ENCODE data around the gene GRN. TPM values are rescaled to one million over a fixed set of nuclear protein-coding genes. Genes with fewer than 3 reads are reported as not detected.
"Not testable (repeated sequence)": the region's sequence is repeated elsewhere in the genome, so short reads cannot be mapped to it uniquely, and the experiment has no call there.

GRN gene
- total RNA-seq, 1 experiment from 2014 or later, result 194 TPM

- H3K79me2 ChIP-seq (ENCODE audit: low read length); H4K20me1 ChIP-seq (ENCODE audit: insufficient read depth, low read depth, low read length); H3K36me3 ChIP-seq (ENCODE audit: insufficient read depth, low read length); H3K4me3 ChIP-seq (ENCODE audit: low read length); H3K9me2 ChIP-seq (replicated peaks; ENCODE audit: insufficient read depth, low read length); DNase-seq; H3K4me2 ChIP-seq (ENCODE audit: low read depth, low read length, poor library complexity, severe bottlenecking); H3K9me3 ChIP-seq (ENCODE audit: low read length); H3K27ac ChIP-seq (ENCODE audit: low read length); H3K27me3 ChIP-seq (ENCODE audit: low read length); H3K9ac ChIP-seq (ENCODE audit: low read length); H2AFZ ChIP-seq (ENCODE audit: low read length): not testable (repeated sequence)
- H3K4me1 ChIP-seq (ENCODE audit: low read length), result peaks cover 22% of the 10 kb centered on the region
Observed at GRCh38 chr17:44365051-44365450, 19.9 kb downstream of the GRN start.

GRCh38 chr17:44367231-44367979 lies 22.3 kb downstream of the GRN start:
- Histone ChIP-seq H3K36me3 (ENCODE audit: insufficient read depth, low read length) (no peaks in the 10 kb centered on the region), H3K27ac (ENCODE audit: low read length) (no peak overlapping the region), H3K4me2 (ENCODE audit: low read depth, low read length, poor library complexity, severe bottlenecking) (no peak overlapping the region), H3K79me2 (ENCODE audit: low read length) (no peaks in the 10 kb centered on the region), H2AFZ (ENCODE audit: low read length) (no peak overlapping the region), H3K4me3 (ENCODE audit: low read length) (no peak overlapping the region), H3K27me3 (ENCODE audit: low read length) (no peaks in the 10 kb centered on the region), H3K9ac (ENCODE audit: low read length) (no peak overlapping the region), H3K4me1 (ENCODE audit: low read length) (peaks cover 14% of the 10 kb centered on the region), H3K9me3 (ENCODE audit: low read length) (no peaks in the 10 kb centered on the region), H3K9me2 (replicated peaks; ENCODE audit: insufficient read depth, low read length) (no peaks in the 10 kb centered on the region), H4K20me1 (ENCODE audit: insufficient read depth, low read depth, low read length) (no peaks in the 10 kb centered on the region)
- DNase-seq, result no peak

DNA sequence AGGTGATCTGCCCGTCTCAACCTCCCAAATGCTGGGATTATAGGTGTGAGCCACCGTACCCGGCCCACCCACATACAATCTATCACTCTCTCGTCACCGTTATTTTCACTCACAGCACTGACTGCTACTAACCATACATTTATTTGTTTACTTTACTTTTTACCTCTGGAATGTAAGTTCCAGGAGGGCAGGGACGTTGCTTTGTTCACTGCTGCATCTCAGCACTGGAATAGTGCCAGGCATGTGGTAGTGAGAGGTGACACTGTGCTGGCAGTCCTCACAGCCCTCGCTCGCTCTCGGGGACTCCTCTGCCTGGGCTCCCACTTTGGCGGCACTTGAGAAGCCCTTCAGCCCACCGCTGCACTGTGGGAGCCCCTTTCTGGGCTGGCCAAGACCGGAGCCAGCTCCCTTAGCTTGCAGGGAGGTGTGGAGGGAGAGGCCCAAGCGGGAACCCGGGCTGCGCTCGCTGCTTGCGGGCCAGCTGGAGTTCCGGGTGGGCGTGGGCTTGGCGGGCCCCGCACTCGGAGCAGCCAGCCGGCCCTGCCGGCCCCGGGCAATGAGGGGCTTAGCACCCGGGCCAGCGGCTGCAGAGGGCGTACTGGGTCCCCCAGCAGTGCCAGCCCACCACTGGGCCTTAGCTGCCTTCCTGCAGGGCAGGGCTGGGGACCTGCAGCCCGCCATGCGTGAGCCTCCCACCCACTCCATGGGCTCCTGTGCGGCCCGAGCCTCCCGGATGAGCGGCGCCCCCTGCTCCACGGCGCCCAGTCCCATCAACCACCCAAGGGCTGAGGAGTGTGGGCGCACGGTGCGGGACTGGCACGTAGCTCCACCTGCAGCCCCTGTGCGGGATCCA lies 23.5 kb downstream of the GRN start:
- H3K4me2 ChIP-seq (ENCODE audit: low read depth, low read length, poor library complexity, severe bottlenecking); H3K27ac ChIP-seq (ENCODE audit: low read length): not testable (repeated sequence)

DNA sequence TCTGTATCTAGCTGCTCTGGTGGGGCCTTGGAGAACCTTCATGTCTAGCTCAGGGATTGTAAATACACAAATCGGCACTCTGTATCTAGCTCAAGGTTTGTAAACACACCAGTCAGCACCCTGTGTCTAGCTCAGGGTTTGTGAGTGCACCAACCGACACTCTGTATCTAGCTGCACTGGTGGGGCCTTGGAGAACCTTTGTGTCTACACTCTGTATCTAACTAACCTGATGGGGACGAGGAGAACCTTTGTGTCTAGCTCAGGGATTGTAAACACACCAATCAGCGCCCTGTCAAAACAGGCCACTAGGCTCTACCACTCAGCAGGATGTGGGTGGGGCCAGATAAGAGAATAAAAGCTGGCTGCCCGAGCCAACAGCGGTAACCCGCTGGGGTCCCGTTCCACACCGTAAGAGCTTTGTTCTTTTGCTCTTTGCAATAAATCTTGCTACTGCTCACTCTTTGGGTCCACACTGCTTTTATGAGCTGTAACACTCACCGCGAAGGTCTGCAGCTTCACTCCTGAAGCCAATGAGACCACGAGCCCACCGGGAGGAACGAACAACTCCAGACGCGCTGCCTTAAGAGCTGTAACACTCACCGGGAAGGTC lies 24.4 kb downstream of the GRN start:
- not testable (repeated sequence) for H3K4me3 ChIP-seq (ENCODE audit: low read length); H3K9me2 ChIP-seq (replicated peaks; ENCODE audit: insufficient read depth, low read length); H4K20me1 ChIP-seq (ENCODE audit: insufficient read depth, low read depth, low read length); H3K27ac ChIP-seq (ENCODE audit: low read length); H3K36me3 ChIP-seq (ENCODE audit: insufficient read depth, low read length); H3K9ac ChIP-seq (ENCODE audit: low read length); H3K4me2 ChIP-seq (ENCODE audit: low read depth, low read length, poor library complexity, severe bottlenecking); DNase-seq; H3K79me2 ChIP-seq (ENCODE audit: low read length); H3K9me3 ChIP-seq (ENCODE audit: low read length); H3K27me3 ChIP-seq (ENCODE audit: low read length); H3K4me1 ChIP-seq (ENCODE audit: low read length); H2AFZ ChIP-seq (ENCODE audit: low read length)

More for the DNA sequence above, 23.5 kb downstream of the GRN start:
- not testable (repeated sequence) for H3K9me3 ChIP-seq (ENCODE audit: low read length); H2AFZ ChIP-seq (ENCODE audit: low read length); H3K9ac ChIP-seq (ENCODE audit: low read length); H3K4me3 ChIP-seq (ENCODE audit: low read length); H3K36me3 ChIP-seq (ENCODE audit: insufficient read depth, low read length); H3K9me2 ChIP-seq (replicated peaks; ENCODE audit: insufficient read depth, low read length); H3K79me2 ChIP-seq (ENCODE audit: low read length); H3K4me1 ChIP-seq (ENCODE audit: low read length); H3K27me3 ChIP-seq (ENCODE audit: low read length); H4K20me1 ChIP-seq (ENCODE audit: insufficient read depth, low read depth, low read length); DNase-seq

DNA sequence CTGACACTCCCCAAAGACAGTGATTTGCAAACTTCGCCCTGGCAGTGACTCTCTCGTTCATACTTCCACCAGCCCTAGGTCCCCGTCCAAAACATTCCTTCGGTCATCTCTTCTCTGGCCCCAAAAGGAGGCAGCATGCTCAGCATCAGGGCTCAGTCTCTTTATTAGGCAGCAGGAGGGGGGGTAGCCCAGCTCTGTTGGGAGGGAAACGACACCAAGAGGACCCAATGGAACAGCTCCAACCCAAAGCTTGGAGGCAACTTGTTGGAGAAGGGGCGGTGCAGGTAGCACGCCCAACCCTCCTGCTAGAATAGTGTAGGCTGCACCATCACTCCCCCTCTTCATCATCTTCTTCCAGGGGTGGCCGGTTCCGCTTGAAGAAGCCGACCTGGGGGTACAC lies 26.9 kb downstream of the GRN start:
- Histone ChIP-seq H3K9me3 (ENCODE audit: low read length) (no peaks in the 10 kb centered on the region), H3K4me1 (ENCODE audit: low read length) (no peaks in the 10 kb centered on the region), H3K36me3 (ENCODE audit: insufficient read depth, low read length) (no peaks in the 10 kb centered on the region), H3K9ac (ENCODE audit: low read length) (no peak overlapping the region), H3K9me2 (replicated peaks; ENCODE audit: insufficient read depth, low read length) (no peaks in the 10 kb centered on the region), H3K4me2 (ENCODE audit: low read depth, low read length, poor library complexity, severe bottlenecking) (no peak overlapping the region), H3K4me3 (ENCODE audit: low read length) (no peak overlapping the region), H2AFZ (ENCODE audit: low read length) (no peak overlapping the region), H4K20me1 (ENCODE audit: insufficient read depth, low read depth, low read length) (no peaks in the 10 kb centered on the region), H3K79me2 (ENCODE audit: low read length) (no peaks in the 10 kb centered on the region), H3K27me3 (ENCODE audit: low read length) (no peaks in the 10 kb centered on the region), H3K27ac (ENCODE audit: low read length) (no peak overlapping the region)
- DNase-seq, result no peak

- Histone ChIP-seq H3K36me3 (ENCODE audit: insufficient read depth, low read length) (no peaks in the 10 kb centered on the region), H4K20me1 (ENCODE audit: insufficient read depth, low read depth, low read length) (no peaks in the 10 kb centered on the region), H3K79me2 (ENCODE audit: low read length) (no peaks in the 10 kb centered on the region), H3K4me1 (ENCODE audit: low read length) (no peaks in the 10 kb centered on the region), H3K4me3 (ENCODE audit: low read length) (no peak overlapping the region), H3K27ac (ENCODE audit: low read length) (no peak overlapping the region), H2AFZ (ENCODE audit: low read length) (no peak overlapping the region), H3K9ac (ENCODE audit: low read length) (no peak overlapping the region), H3K9me2 (replicated peaks; ENCODE audit: insufficient read depth, low read length) (no peaks in the 10 kb centered on the region), H3K27me3 (ENCODE audit: low read length) (no peaks in the 10 kb centered on the region), H3K4me2 (ENCODE audit: low read depth, low read length, poor library complexity, severe bottlenecking) (no peak overlapping the region), H3K9me3 (ENCODE audit: low read length) (no peaks in the 10 kb centered on the region)
- no peak for DNase-seq
Observed at GRCh38 chr17:44374306-44375195, 29.4 kb downstream of the GRN start.

- Histone ChIP-seq H3K4me3 (ENCODE audit: low read length) (no peak overlapping the region), H3K27me3 (ENCODE audit: low read length) (no peaks in the 10 kb centered on the region), H3K27ac (ENCODE audit: low read length) (no peak overlapping the region), H2AFZ (ENCODE audit: low read length) (no peak overlapping the region), H3K9me2 (replicated peaks; ENCODE audit: insufficient read depth, low read length) (no peaks in the 10 kb centered on the region), H3K36me3 (ENCODE audit: insufficient read depth, low read length) (no peaks in the 10 kb centered on the region), H3K4me2 (ENCODE audit: low read depth, low read length, poor library complexity, severe bottlenecking) (no peak overlapping the region), H3K79me2 (ENCODE audit: low read length) (no peaks in the 10 kb centered on the region), H3K4me1 (ENCODE audit: low read length) (no peaks in the 10 kb centered on the region), H3K9me3 (ENCODE audit: low read length) (no peaks in the 10 kb centered on the region), H3K9ac (ENCODE audit: low read length) (no peak overlapping the region), H4K20me1 (ENCODE audit: insufficient read depth, low read depth, low read length) (no peaks in the 10 kb centered on the region)
- DNase-seq, result no peak
Observed at GRCh38 chr17:44375196-44376017, 30.3 kb downstream of the GRN start.

Data from Karpas-422 (cell line).